H9 (cell line): Measurements from ENCODE around the gene VAV3. TPM values are rescaled to one million over a fixed set of nuclear protein-coding genes. Genes with fewer than 3 reads are reported as not detected.

ENCODE experiments used
- DNase-seq: peaks from one replicate; pipeline ENCODE4 v3.0.0-alpha.2; 2017
- H2AFZ ChIP-seq: one replicate; pipeline ENCODE4 v1.6.1; 2013; ENCODE audit warnings: mild to moderate bottlenecking, low read length, control low read depth, moderate library complexity
- H2AK5ac ChIP-seq: 2 replicates; pipeline ENCODE4 v1.6.1; 2013; ENCODE audit warnings: low read length, control low read depth, mixed read lengths; ENCODE audit not compliant: insufficient read length
- H2BK120ac ChIP-seq: one replicate; pipeline ENCODE4 v1.6.1; 2013; ENCODE audit warnings: low read depth, mild to moderate bottlenecking, low read length, control low read depth, inconsistent platforms; ENCODE audit not compliant: poor library complexity, severe bottlenecking
- H2BK12ac ChIP-seq: 2 replicates; pipeline ENCODE4 v1.6.1; 2013; ENCODE audit warnings: low read length, control low read depth, mixed read lengths, low read depth; ENCODE audit not compliant: insufficient read length
- H2BK15ac ChIP-seq: 2 replicates; pipeline ENCODE4 v1.6.1; 2013; ENCODE audit warnings: low read depth, low read length, control low read depth
- H2BK20ac ChIP-seq: one replicate; pipeline ENCODE4 v1.6.1; 2013; ENCODE audit warnings: low read depth, mild to moderate bottlenecking, low read length, control low read depth, inconsistent platforms; ENCODE audit not compliant: poor library complexity, severe bottlenecking
- H2BK5ac ChIP-seq: 2 replicates; pipeline ENCODE4 v1.6.1; 2013; ENCODE audit warnings: low read length, control low read depth, mixed read lengths; ENCODE audit not compliant: insufficient read length
- H3K14ac ChIP-seq: 2 replicates; pipeline ENCODE4 v1.6.1; 2013; ENCODE audit warnings: low read length, control low read depth; ENCODE audit not compliant: insufficient read depth
- H3K18ac ChIP-seq: 2 replicates; pipeline ENCODE4 v1.6.1; 2013; ENCODE audit warnings: low read depth, mild to moderate bottlenecking, mixed read lengths, low read length, control low read depth; ENCODE audit not compliant: insufficient read length
- H3K23ac ChIP-seq: 2 replicates; pipeline ENCODE4 v1.6.1; 2013; ENCODE audit warnings: low read length, control low read depth, mixed read lengths, low read depth; ENCODE audit not compliant: insufficient read length
- H3K23me2 ChIP-seq: 2 replicates; pipeline ENCODE4 v1.6.1; 2013; ENCODE audit warnings: low read depth, mild to moderate bottlenecking, mixed read lengths, low read length, control low read depth; ENCODE audit not compliant: insufficient read length, poor library complexity, severe bottlenecking
- H3K27ac ChIP-seq: 2 replicates; pipeline ENCODE4 v1.5.1; 2013; ENCODE audit warnings: low read length, control low read depth, mixed read lengths, low read depth; ENCODE audit not compliant: insufficient read length
- H3K27me3 ChIP-seq: 2 replicates; pipeline ENCODE4 v1.6.1; 2013; ENCODE audit warnings: low read length, control low read depth, inconsistent platforms; ENCODE audit not compliant: insufficient read depth
- H3K4ac ChIP-seq: 2 replicates; pipeline ENCODE4 v1.6.1; 2013; ENCODE audit warnings: low read depth, mild to moderate bottlenecking, control low read depth, inconsistent platforms, low read length, moderate library complexity
- H3K4me1 ChIP-seq: 2 replicates; pipeline ENCODE4 v1.6.1; 2013; ENCODE audit warnings: low read length, control low read depth, inconsistent platforms; ENCODE audit not compliant: insufficient read depth
- H3K4me2 ChIP-seq: 2 replicates; pipeline ENCODE4 v1.6.1; 2013; ENCODE audit warnings: low read length, control low read depth, mixed read lengths; ENCODE audit not compliant: insufficient read length, insufficient read depth
- H3K56ac ChIP-seq: 2 replicates; pipeline ENCODE4 v1.6.1; 2013; ENCODE audit warnings: low read depth, mild to moderate bottlenecking, mixed read lengths, low read length, control low read depth; ENCODE audit not compliant: insufficient read length
- H3K79me1 ChIP-seq: 2 replicates; pipeline ENCODE4 v1.6.1; 2013; ENCODE audit warnings: low read depth, mild to moderate bottlenecking, moderate library complexity, low read length, control low read depth, inconsistent platforms; ENCODE audit not compliant: insufficient read depth, poor library complexity, severe bottlenecking
- H3K79me2 ChIP-seq: 2 replicates; pipeline ENCODE4 v1.6.1; 2013; ENCODE audit warnings: low read length, control low read depth, inconsistent platforms; ENCODE audit not compliant: insufficient read depth
- H3K9ac ChIP-seq: 2 replicates; pipeline ENCODE4 v1.6.1; 2013; ENCODE audit warnings: low read length, control low read depth, mixed read lengths; ENCODE audit not compliant: insufficient read length; ENCODE audit errors: extremely low read depth
- H3K9me3 ChIP-seq: one replicate; pipeline ENCODE4 v1.6.1; 2013; ENCODE audit warnings: low read depth, low read length, inconsistent platforms; ENCODE audit not compliant: control insufficient read depth
- H3T11ph ChIP-seq: one replicate; pipeline ENCODE4 v1.6.1; 2013; ENCODE audit warnings: mild to moderate bottlenecking, low read length, control low read depth, inconsistent platforms
- H4K20me1 ChIP-seq: one replicate; pipeline ENCODE4 v1.6.1; 2013; ENCODE audit not compliant: control insufficient read depth, insufficient read length, insufficient read depth
- H4K5ac ChIP-seq: 2 replicates; pipeline ENCODE4 v1.6.1; 2013; ENCODE audit warnings: low read depth, mild to moderate bottlenecking, mixed read lengths, low read length, control low read depth; ENCODE audit not compliant: insufficient read length
- H4K8ac ChIP-seq: replicated peaks from 2 replicates; pipeline ENCODE4 v1.6.1; 2013; ENCODE audit warnings: low read length, control low read depth, mixed read lengths, low read depth; ENCODE audit not compliant: insufficient read length
- H4K91ac ChIP-seq: 2 replicates; pipeline ENCODE4 v1.6.1; 2013; ENCODE audit warnings: low read depth, mild to moderate bottlenecking, moderate library complexity, mixed read lengths, low read length, control low read depth; ENCODE audit not compliant: insufficient read length
- H3K27ac Mint-ChIP-seq, 3 experiments: 2 replicates in 2 of 3; 3 replicates in 1 of 3; pipeline ENCODE4 v1.8.0; 2020 to 2021; ENCODE audit warnings: mixed read lengths in 3 of 3, mild to moderate bottlenecking in 1 of 3, moderate library complexity in 1 of 3
- H3K27me3 Mint-ChIP-seq: 2 replicates; pipeline ENCODE4 v1.8.0; 2021; ENCODE audit warnings: low read depth, mild to moderate bottlenecking, moderate library complexity, mixed read lengths
- H3K36me3 Mint-ChIP-seq, 3 experiments: 2 replicates in 2 of 3; 3 replicates in 1 of 3; pipeline ENCODE4 v1.8.0; 2020 to 2021; ENCODE audit warnings: low read depth in 3 of 3, mixed read lengths in 3 of 3; ENCODE audit not compliant: insufficient read depth in 1 of 3
- H3K4me1 Mint-ChIP-seq, 2 experiments: 2 replicates each; pipeline ENCODE4 v1.8.0; 2020; ENCODE audit warnings: mixed read lengths in 2 of 2
- H3K4me3 Mint-ChIP-seq, 2 experiments: 2 replicates in 1 of 2; 3 replicates in 1 of 2; pipeline ENCODE4 v1.8.0; 2020 to 2021; ENCODE audit warnings: mild to moderate bottlenecking in 2 of 2, mixed read lengths in 2 of 2, moderate library complexity in 1 of 2
- H3K9me3 Mint-ChIP-seq, 2 experiments: 2 replicates in 1 of 2; 3 replicates in 1 of 2; pipeline ENCODE4 v1.8.0; 2020; ENCODE audit warnings: mild to moderate bottlenecking in 2 of 2, mixed read lengths in 2 of 2, moderate library complexity in 1 of 2
- WGBS: extraction: QIAGEN DNeasy Blood & Tissue Kit; methylation state at CpG from one replicate; pipeline ENCODE4 v1.1.7; 2013; ENCODE audit warnings: missing lambda C conversion rate, low lambda C conversion rate, mixed read lengths; ENCODE audit not compliant: insufficient read length; ENCODE audit errors: extremely low coverage; 5-methylcytosine and 5-hydroxymethylcytosine counted together
- total RNA-seq: library from RNA; stranded (reverse); gene quantifications from 2 replicates; pipeline ENCODE4 v1.2.1, GENCODE V29; 2021
- TF ChIP-seq, protein P1 (sequence below): fragments of 200-600 bp; sonication (generic); conservative IDR thresholded peaks from 3 replicates; pipeline ENCODE4 v1.8.0; 2021; ENCODE audit warnings: antibody characterized with exemption, mild to moderate bottlenecking

The VAV3 gene
- total RNA-seq, 1 experiment from 2014 or later: 5.1 TPM

DNA sequence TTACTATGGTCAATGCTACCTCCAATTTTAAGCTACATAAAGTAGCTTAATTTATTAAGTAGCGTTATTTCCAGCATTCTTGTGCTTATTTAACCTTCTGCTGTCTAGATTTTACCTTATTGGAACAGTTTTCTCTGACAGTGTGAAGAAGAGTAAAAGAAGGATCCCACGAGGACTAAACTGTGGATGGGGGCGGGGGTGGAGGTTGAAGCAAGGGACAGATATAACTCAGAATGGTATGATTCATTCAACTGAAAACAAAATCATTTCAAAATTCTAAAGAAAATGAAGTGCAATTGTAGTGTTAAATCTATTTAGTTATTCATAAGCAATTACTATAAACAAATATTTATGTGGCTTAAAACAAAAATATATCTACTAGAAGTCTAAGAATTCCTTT lies 11.5 kb upstream of the VAV3 start:
- H4K8ac ChIP-seq: no peak overlapping the region
- Mint-ChIP-seq H3K4me1 (peaks cover 2 to 3% of the 10 kb centered on the region in 2 experiments; a peak in 1 of 4 replicates), H3K36me3 (no peaks in the 10 kb centered on the region), H3K27ac (no peak overlapping the region), H3K9me3 (no peaks in the 10 kb centered on the region), H3K27me3 (no peaks in the 10 kb centered on the region), H3K4me3 (no peak overlapping the region)
- no peaks in the 10 kb centered on the region for H3K4me1 ChIP-seq
- H3K79me2 ChIP-seq: no peaks in the 10 kb centered on the region
- H2AFZ ChIP-seq: no peak overlapping the region
- no peak overlapping the region for H3T11ph ChIP-seq
- no peak overlapping the region for H2AK5ac ChIP-seq
- TF ChIP-seq, protein P1, sequence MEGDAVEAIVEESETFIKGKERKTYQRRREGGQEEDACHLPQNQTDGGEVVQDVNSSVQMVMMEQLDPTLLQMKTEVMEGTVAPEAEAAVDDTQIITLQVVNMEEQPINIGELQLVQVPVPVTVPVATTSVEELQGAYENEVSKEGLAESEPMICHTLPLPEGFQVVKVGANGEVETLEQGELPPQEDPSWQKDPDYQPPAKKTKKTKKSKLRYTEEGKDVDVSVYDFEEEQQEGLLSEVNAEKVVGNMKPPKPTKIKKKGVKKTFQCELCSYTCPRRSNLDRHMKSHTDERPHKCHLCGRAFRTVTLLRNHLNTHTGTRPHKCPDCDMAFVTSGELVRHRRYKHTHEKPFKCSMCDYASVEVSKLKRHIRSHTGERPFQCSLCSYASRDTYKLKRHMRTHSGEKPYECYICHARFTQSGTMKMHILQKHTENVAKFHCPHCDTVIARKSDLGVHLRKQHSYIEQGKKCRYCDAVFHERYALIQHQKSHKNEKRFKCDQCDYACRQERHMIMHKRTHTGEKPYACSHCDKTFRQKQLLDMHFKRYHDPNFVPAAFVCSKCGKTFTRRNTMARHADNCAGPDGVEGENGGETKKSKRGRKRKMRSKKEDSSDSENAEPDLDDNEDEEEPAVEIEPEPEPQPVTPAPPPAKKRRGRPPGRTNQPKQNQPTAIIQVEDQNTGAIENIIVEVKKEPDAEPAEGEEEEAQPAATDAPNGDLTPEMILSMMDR: no peak
- no peak overlapping the region for H3K4me2 ChIP-seq
- H2BK120ac ChIP-seq: no peak overlapping the region
- H3K4ac ChIP-seq: no peak overlapping the region
- H3K23ac ChIP-seq: no peak overlapping the region
- H3K9me3 ChIP-seq: no peaks in the 10 kb centered on the region
- no peak overlapping the region for H2BK15ac ChIP-seq
- no peak overlapping the region for H4K5ac ChIP-seq
- H3K27me3 ChIP-seq: no peaks in the 10 kb centered on the region
- H2BK5ac ChIP-seq: no peak overlapping the region
- H2BK20ac ChIP-seq: no peak overlapping the region
- H4K91ac ChIP-seq: no peak overlapping the region
- no peak overlapping the region for H3K14ac ChIP-seq
- no peaks in the 10 kb centered on the region for H4K20me1 ChIP-seq
- H3K23me2 ChIP-seq: no peaks in the 10 kb centered on the region
- no peak overlapping the region for H3K56ac ChIP-seq
- H3K79me1 ChIP-seq: no peaks in the 10 kb centered on the region
- H3K9ac ChIP-seq: no peak overlapping the region
- no peak for DNase-seq
- no peak overlapping the region for H3K18ac ChIP-seq
- no peak overlapping the region for H2BK12ac ChIP-seq
- WGBS: no CpG with 5 or more reads among the region's 3 CpGs
- no peak overlapping the region for H3K27ac ChIP-seq
